Stomach (tissue), 19 donors: ENCODE data around the gene CMTM1. TPM values are rescaled to one million over a fixed set of nuclear protein-coding genes. Genes with fewer than 3 reads are reported as not detected.

ENCODE experiments used
- DNase-seq, 2 donors: peaks; one replicate each; pipeline versions ENCODE4 v3.0.0 to v3.0.0-alpha.2; 2013 to 2019
- H3K27ac ChIP-seq, 5 donors: fragments of 200-600 bp in 4 of 5; sonication (generic) in 4 of 5; one replicate each; pipeline ENCODE4 v1.5.1; 2013 to 2019; ENCODE audit warnings: mild to moderate bottlenecking in 1 of 5, moderate library complexity in 1 of 5
- H3K27me3 ChIP-seq, 3 donors: fragments of 200-600 bp; sonication (generic); one replicate each; pipeline ENCODE4 v1.5.1; 2017 to 2019; ENCODE audit warnings: mixed run types in 1 of 3
- H3K36me3 ChIP-seq, 4 donors: fragments of 200-600 bp; sonication (generic); 1 replicate in 3 of 4; 2 replicates in 1 of 4; pipeline ENCODE4 v1.5.1; 2016 to 2019
- H3K4me1 ChIP-seq, 4 donors: fragments of 200-600 bp; sonication (generic); one replicate each; pipeline ENCODE4 v1.5.1; 2016 to 2019
- H3K4me3 ChIP-seq, 4 donors: fragments of 200-600 bp; sonication (generic) in 3 of 4; one replicate each; pipeline ENCODE4 v1.5.1; 2016 to 2019; ENCODE audit warnings: mild to moderate bottlenecking in 1 of 4
- H3K9me3 ChIP-seq, 4 donors: fragments of 200-600 bp; sonication (generic); one replicate each; pipeline ENCODE4 v1.5.1; 2016 to 2019
- EP300 ChIP-seq: sonication (generic); formaldehyde crosslinking; IDR thresholded peaks from one replicate; pipeline ENCODE4 v1.6.1; 2017; ENCODE audit warnings: antibody characterized with exemption
- POLR2A ChIP-seq, 4 donors: fragments of 450-650 bp; IDR thresholded peaks; one replicate each; pipeline ENCODE4 v1.6.1; 2016; ENCODE audit warnings: antibody characterized with exemption in 4 of 4, control low read depth in 2 of 4, mild to moderate bottlenecking in 1 of 4, moderate library complexity in 1 of 4
- POLR2AphosphoS5 ChIP-seq, 3 donors: sonication (generic); formaldehyde crosslinking; IDR thresholded peaks; one replicate each; pipeline ENCODE4 v1.6.1; 2016; ENCODE audit warnings: antibody characterized with exemption in 3 of 3
- WGBS, 5 donors: extraction: QIAGEN DNeasy Blood & Tissue Kit in 3 of 5; methylation state at CpG; one replicate each; pipeline versions ENCODE4 v1.1.5 to v1.1.7; 2013 to 2018; 5-methylcytosine and 5-hydroxymethylcytosine counted together
- intact Hi-C: fragments of 100-400 bp; cut with DNase I; formaldehyde crosslinking; loops from one replicate; pipeline ENCODE4 v1.15.1; 2023; ENCODE audit warnings: low total_unique reads
- long read RNA-seq, 10 donors: transcript quantifications; one replicate each; lab custom pipeline, GENCODE V29; 2026
- polyA plus RNA-seq, 3 donors: library from polyadenylated mRNA; stranded (reverse); fragments of 200-250 nt; gene quantifications; one replicate each; pipeline ENCODE4 v1.2.3, GENCODE V29; 2013
- total RNA-seq, 5 donors: library from RNA; depleted of rRNA; stranded (reverse); fragments of >200 nt; gene quantifications; one replicate each; pipeline versions ENCODE4 v1.1.0 to v1.2.3, GENCODE V29; 2014 to 2016
- TF ChIP-seq, protein P1 (sequence below), 7 experiments: fragments of 450-650 bp in 4 of 7; fragments of 200-600 bp in 3 of 7; sonication (generic) in 3 of 7; IDR thresholded peaks; one replicate each; pipeline ENCODE4 v1.5.1; 2016 to 2019; ENCODE audit warnings: antibody characterized with exemption in 7 of 7, control low read depth in 2 of 7, mild to moderate bottlenecking in 1 of 7
- donor health status: healthy with polysubstance abuse.
- donor health status: Bipolar disorder and iron deficiency.
- donor health status: healthy.

CMTM1 gene, protein sequence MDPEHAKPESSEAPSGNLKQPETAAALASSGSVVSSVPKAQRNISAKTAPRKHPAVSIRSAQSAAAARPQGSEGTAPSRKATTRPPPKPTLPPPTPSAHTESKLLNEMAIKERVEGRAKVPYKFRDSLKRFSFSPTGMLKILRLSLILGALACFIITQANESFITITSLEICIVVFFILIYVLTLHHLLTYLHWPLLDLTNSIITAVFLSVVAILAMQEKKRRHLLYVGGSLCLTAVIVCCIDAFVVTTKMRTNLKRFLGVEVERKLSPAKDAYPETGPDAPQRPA
- total RNA-seq (not detected), polyA plus RNA-seq (under 1 TPM in 1 of 3 donors, not detected in 2; 0.28 TPM)
- long read RNA-seq, donor 1, result 0 reads
- long read RNA-seq, donor 2, result 0 reads
- long read RNA-seq, donor 3, result 0 reads
- long read RNA-seq, donor 4, result 0 reads
- long read RNA-seq, donor 5, result 0 reads
- long read RNA-seq, donor 6, result 0 reads
- long read RNA-seq, donor 7, result 0 reads
- long read RNA-seq, donor 8, result 0 reads
- long read RNA-seq, donor 9, result 0 reads
- long read RNA-seq, donor 10, result 0 reads

DNA sequence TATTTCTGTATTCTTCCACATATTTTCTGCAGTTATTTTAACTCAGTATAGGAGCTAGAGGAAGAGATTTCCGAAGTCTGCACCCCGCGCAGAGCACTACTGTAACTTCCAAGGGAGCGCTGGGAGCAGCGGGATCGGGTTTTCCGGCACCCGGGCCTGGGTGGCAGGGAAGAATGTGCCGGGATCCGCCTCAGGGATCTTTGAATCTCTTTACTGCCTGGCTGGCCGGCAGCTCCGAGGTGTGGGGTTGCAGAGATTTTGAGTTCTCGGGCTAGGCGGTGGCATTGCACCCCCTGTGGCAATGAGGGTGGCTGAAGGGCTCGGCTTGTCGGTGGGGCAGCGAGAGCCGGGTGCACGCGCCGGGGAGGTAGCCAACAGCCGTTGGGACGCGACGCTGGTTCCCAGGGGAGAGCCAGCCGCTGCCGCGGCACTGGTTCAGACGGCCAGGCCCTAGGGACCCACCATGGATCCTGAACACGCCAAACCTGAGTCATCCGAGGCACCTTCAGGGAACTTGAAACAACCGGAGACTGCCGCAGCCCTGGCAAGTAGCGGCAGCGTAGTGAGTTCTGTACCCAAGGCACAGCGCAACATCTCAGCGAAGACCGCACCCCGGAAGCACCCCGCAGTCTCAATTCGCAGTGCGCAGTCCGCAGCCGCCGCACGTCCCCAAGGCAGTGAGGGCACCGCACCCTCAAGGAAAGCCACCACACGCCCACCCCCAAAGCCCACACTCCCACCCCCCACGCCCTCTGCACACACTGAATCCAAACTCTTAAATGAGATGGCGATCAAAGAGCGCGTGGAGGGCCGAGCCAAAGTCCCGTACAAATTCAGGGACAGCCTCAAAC lies at the start of gene CMTM1:
TSS of gene CMTM1 (plus strand) at position 389 of the 851 bp plus-strand sequence. CDS start at position 464, 75 bp downstream.
- Histone ChIP-seq H3K36me3 (peaks cover 15 to 55% (median 46%) of the 10 kb centered on the region in 4 donors), H3K27me3 (no peaks in the 10 kb centered on the region), H3K9me3 (no peaks in the 10 kb centered on the region), H3K27ac (no peak within 1 kb of the TSS), H3K4me1 (peaks cover 0 to 21% (median 0%) of the 10 kb centered on the region in 4 donors), H3K4me3 (no peak within 1 kb of the TSS)
- intact Hi-C loops, result no loop called here
- 92 to 98% (median 95%) methylated on average over 46 to 54 of the region's 54 CpGs for WGBS, 5 donors
- TF ChIP-seq, protein P1, sequence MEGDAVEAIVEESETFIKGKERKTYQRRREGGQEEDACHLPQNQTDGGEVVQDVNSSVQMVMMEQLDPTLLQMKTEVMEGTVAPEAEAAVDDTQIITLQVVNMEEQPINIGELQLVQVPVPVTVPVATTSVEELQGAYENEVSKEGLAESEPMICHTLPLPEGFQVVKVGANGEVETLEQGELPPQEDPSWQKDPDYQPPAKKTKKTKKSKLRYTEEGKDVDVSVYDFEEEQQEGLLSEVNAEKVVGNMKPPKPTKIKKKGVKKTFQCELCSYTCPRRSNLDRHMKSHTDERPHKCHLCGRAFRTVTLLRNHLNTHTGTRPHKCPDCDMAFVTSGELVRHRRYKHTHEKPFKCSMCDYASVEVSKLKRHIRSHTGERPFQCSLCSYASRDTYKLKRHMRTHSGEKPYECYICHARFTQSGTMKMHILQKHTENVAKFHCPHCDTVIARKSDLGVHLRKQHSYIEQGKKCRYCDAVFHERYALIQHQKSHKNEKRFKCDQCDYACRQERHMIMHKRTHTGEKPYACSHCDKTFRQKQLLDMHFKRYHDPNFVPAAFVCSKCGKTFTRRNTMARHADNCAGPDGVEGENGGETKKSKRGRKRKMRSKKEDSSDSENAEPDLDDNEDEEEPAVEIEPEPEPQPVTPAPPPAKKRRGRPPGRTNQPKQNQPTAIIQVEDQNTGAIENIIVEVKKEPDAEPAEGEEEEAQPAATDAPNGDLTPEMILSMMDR (IDR thresholded peaks at IDR 0.05), result no peak
- TF ChIP-seq EP300 (no peak), POLR2AphosphoS5 (IDR thresholded peaks at IDR 0.05) (no peak), POLR2A (IDR thresholded peaks at IDR 0.05) (no peak)
- DNase-seq, result no peak

DNA sequence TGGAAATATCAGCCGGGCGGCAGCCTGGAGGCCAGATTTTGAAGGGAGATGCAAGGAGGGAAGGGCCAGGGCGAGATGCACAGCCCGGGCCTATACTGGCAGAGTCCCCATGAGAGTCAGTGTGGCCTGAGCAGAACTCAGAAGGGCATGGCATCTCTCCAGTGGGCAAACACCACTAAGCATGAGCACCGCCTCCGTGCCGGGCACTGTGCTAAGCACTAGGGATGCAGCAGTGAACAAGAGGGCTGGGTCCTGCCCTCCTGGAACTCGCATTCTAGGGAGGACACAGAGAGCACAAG lies 49.8 kb upstream of the CMTM1 start:
- Histone ChIP-seq H3K9me3 (no peaks in the 10 kb centered on the region), H3K36me3 (peaks cover 0 to 38% (median 22%) of the 10 kb centered on the region in 4 donors), H3K27me3 (no peaks in the 10 kb centered on the region), H3K4me1 (peaks cover 57 to 82% (median 63%) of the 10 kb centered on the region in 4 donors), H3K4me3 (peak overlapping the region in 1 of 4 donors; percentile 11), H3K27ac (peak overlapping the region; percentile 77 to 99 (median 97))
- WGBS, 5 donors, result 6 to 17% (median 11%) methylated on average over 8 of the region's 8 CpGs
- intact Hi-C loops, result no loop called here
- TF ChIP-seq POLR2A (IDR thresholded peaks at IDR 0.05), result no peak
- TF ChIP-seq, protein P1 (IDR thresholded peaks at IDR 0.05), result no peak
- no peak for TF ChIP-seq POLR2AphosphoS5 (IDR thresholded peaks at IDR 0.05)
- no peak for TF ChIP-seq EP300
- no peak for DNase-seq

DNA sequence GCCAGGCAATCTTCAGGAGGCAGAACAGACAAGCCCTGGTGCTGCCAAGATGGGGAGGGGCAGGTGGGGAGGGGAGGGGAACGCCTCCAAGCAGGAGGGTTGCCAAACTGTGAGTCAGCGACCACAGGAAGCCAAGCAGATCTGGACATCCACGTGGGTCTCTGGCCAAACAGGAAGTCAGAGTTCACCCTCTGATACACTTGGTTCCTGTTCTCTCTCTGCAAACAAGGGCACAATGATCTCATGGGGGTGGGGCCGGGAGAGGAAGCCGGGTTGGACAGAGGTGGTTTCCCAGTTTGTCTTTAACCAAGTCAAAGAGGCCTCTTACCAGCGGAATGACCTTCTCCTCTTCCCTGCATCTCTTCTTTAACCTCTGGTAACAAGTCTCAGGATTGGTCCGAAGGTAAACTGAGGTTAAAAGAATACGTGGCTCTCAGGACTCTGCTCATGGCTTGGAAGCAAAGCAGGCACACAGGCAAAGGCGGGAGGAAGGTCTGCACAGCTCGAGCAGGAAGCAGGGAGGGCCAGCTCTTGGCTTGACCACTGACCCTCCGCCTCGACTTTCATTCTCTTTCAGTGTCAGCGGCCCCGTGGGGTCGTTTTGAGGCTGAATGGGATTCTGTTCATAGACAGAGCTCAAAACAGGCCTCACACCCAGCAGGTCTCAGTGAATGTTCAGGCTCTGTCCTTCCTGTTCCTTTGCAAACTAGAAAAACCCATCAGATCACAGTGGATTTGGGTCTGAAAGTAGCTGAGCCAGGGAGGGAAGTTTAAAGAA lies 49.2 kb upstream of the CMTM1 start:
- H3K4me1 ChIP-seq, result peaks cover 57 to 82% (median 63%) of the 10 kb centered on the region in 4 donors

More for the DNA sequence above, 49.2 kb upstream of the CMTM1 start:
- Histone ChIP-seq H3K36me3 (peaks cover 0 to 41% (median 22%) of the 10 kb centered on the region in 4 donors), H3K27me3 (no peaks in the 10 kb centered on the region), H3K27ac (peak overlapping the region; percentile 93 to 99 (median 97)), H3K4me3 (peak overlapping the region in 3 of 4 donors; percentile 11 to 26 (median 25)), H3K9me3 (no peaks in the 10 kb centered on the region)
- TF ChIP-seq POLR2A (IDR thresholded peaks at IDR 0.05) (no peak), EP300 (no peak), POLR2AphosphoS5 (IDR thresholded peaks at IDR 0.05) (peak; percentile 86 to 97 (median 88))
- TF ChIP-seq, protein P1 (IDR thresholded peaks at IDR 0.05), result no peak
- 6 to 15% (median 11%) methylated on average over 15 of the region's 15 CpGs for WGBS, 5 donors
- intact Hi-C loops, result no loop called here
- peak; percentile 97 to 98 for DNase-seq
